ENCODE data around the gene OR2V2.
A peak's percentile ranks its signal among the peaks of the same experiment; 100 is the strongest.

OR2V2 gene

GRCh38 chr5:181184845-181185216, 37.4 kb downstream of the OR2V2 start:
- in situ Hi-C loops (cut with HindIII; ENCODE audit: low sequenced_read_pairs) = no loop called here
- peak overlapping the region; percentile 46 for H3K4me3 ChIP-seq (ENCODE audit: low read depth, low read length)
- DNase-seq (ENCODE audit: low read depth) = no peak
- TF ChIP-seq CTCF (IDR thresholded peaks at IDR 0.05; ENCODE audit: low read depth, low read length, missing control alignments) = no peak

- no peak overlapping the region for H3K4me3 ChIP-seq (ENCODE audit: low read depth, low read length)
- DNase-seq (ENCODE audit: low read depth) = no peak
- in situ Hi-C loops (cut with HindIII; ENCODE audit: low sequenced_read_pairs) = no loop called here
- TF ChIP-seq CTCF (IDR thresholded peaks at IDR 0.05; ENCODE audit: low read depth, low read length, missing control alignments) = no peak
These were observed 38.2 kb downstream of the OR2V2 start for GRCh38 chr5:181185560-181185959.

- TF ChIP-seq CTCF (IDR thresholded peaks at IDR 0.05; ENCODE audit: low read depth, low read length, missing control alignments) = no peak
- no peak overlapping the region for H3K4me3 ChIP-seq (ENCODE audit: low read depth, low read length)
- in situ Hi-C loops (cut with HindIII; ENCODE audit: low sequenced_read_pairs) = no loop called here
- no peak for DNase-seq (ENCODE audit: low read depth)
These were observed 38.6 kb downstream of the OR2V2 start for GRCh38 chr5:181186022-181186421.

GRCh38 chr5:181186986-181187499, 39.7 kb downstream of the OR2V2 start:
- in situ Hi-C loops (cut with HindIII; ENCODE audit: low sequenced_read_pairs) = no loop called here
- no peak for TF ChIP-seq CTCF (IDR thresholded peaks at IDR 0.05; ENCODE audit: low read depth, low read length, missing control alignments)
- H3K4me3 ChIP-seq (ENCODE audit: low read depth, low read length) = no peak overlapping the region
- no peak for DNase-seq (ENCODE audit: low read depth)

GRCh38 chr5:181187500-181188213, 40.3 kb downstream of the OR2V2 start:
- H3K4me3 ChIP-seq (ENCODE audit: low read depth, low read length) = peak overlapping the region; percentile 88
- peak; percentile 46 for DNase-seq (ENCODE audit: low read depth)
- in situ Hi-C loops (cut with HindIII; ENCODE audit: low sequenced_read_pairs) = no loop called here
- peak; percentile 18 for TF ChIP-seq CTCF (IDR thresholded peaks at IDR 0.05; ENCODE audit: low read depth, low read length, missing control alignments)

GRCh38 chr5:181188700-181189362, 41.4 kb downstream of the OR2V2 start:
- DNase-seq (ENCODE audit: low read depth) = peak; percentile 50
- no peak for TF ChIP-seq CTCF (IDR thresholded peaks at IDR 0.05; ENCODE audit: low read depth, low read length, missing control alignments)
- peak overlapping the region; percentile 88 for H3K4me3 ChIP-seq (ENCODE audit: low read depth, low read length)
- in situ Hi-C loops (cut with HindIII; ENCODE audit: low sequenced_read_pairs) = no loop called here
